WTC11 (cell line): ENCODE data around the gene EXOSC2.

Experiments used
- ATF3 ChIP-seq: sonication (generic); formaldehyde crosslinking; conservative IDR thresholded peaks from 2 replicates; pipeline ENCODE4 v1.8.1; 2022; ENCODE audit warnings: mild to moderate bottlenecking, missing genetic modification reagents
- CBFB ChIP-seq: sonication (generic); formaldehyde crosslinking; IDR thresholded peaks from 2 replicates; pipeline ENCODE4 v1.8.1; 2022; ENCODE audit warnings: mild to moderate bottlenecking, low read depth, missing genetic modification reagents
- CTCF ChIP-seq: fragments of 200-600 bp; IDR thresholded peaks from 2 replicates; pipeline ENCODE4 v1.8.0; 2022; ENCODE audit warnings: antibody characterized with exemption
- ETV6 ChIP-seq: sonication (generic); formaldehyde crosslinking; IDR thresholded peaks from 2 replicates; pipeline ENCODE4 v1.8.1; 2022; ENCODE audit warnings: mild to moderate bottlenecking, missing genetic modification reagents
- FOXK1 ChIP-seq: sonication (generic); formaldehyde crosslinking; IDR thresholded peaks from 2 replicates; pipeline ENCODE4 v1.8.0; 2022; ENCODE audit warnings: mild to moderate bottlenecking, moderate library complexity, missing genetic modification reagents
- JUN ChIP-seq: sonication (generic); formaldehyde crosslinking; IDR thresholded peaks from 2 replicates; pipeline ENCODE4 v1.8.0; 2023; ENCODE audit warnings: mild to moderate bottlenecking, missing genetic modification reagents
- MAX ChIP-seq: sonication (generic); formaldehyde crosslinking; IDR thresholded peaks from 2 replicates; pipeline ENCODE4 v1.8.0; 2022; ENCODE audit warnings: mild to moderate bottlenecking, missing genetic modification reagents
- MYBL2 ChIP-seq: sonication (generic); formaldehyde crosslinking; IDR thresholded peaks from 2 replicates; pipeline ENCODE4 v1.8.1; 2023; ENCODE audit warnings: mild to moderate bottlenecking, moderate library complexity, missing genetic modification reagents
- NR3C1 ChIP-seq: sonication (generic); formaldehyde crosslinking; conservative IDR thresholded peaks from 2 replicates; pipeline ENCODE4 v1.8.1; 2023; ENCODE audit warnings: low read depth, mild to moderate bottlenecking, missing genetic modification reagents
- TCF7 ChIP-seq: sonication (generic); formaldehyde crosslinking; IDR thresholded peaks from 2 replicates; pipeline ENCODE4 v1.8.0; 2022; ENCODE audit warnings: mild to moderate bottlenecking, low read depth, missing genetic modification reagents, moderate library complexity
- ZNF512 ChIP-seq: sonication (generic); formaldehyde crosslinking; IDR thresholded peaks from 2 replicates; pipeline ENCODE4 v1.8.1; 2022; ENCODE audit warnings: missing genetic modification reagents, borderline replicate concordance
- ZNF671 ChIP-seq: fragments of 250-450 bp; sonication (Bioruptor Pico); IDR thresholded peaks from 2 replicates; pipeline ENCODE4 v1.8.0; 2021; ENCODE audit warnings: mild to moderate bottlenecking

- TF ChIP-seq ZNF671 (CRISPR knock-in tag) (no peak), CTCF (no peak), ETV6 (no peak), TCF7 (CRISPR knock-in tag) (no peak), CBFB (CRISPR knock-in tag) (no peak), FOXK1 (no peak), MAX (peak; percentile 32; the same call in 1 of the 2 replicates), ATF3 (no peak), MYBL2 (CRISPR knock-in tag) (no peak), JUN (no peak), ZNF512 (CRISPR knock-in tag) (no peak), NR3C1 (no peak)
Measured at GRCh38 chr9:130664251-130665028, 29.1 kb upstream of the EXOSC2 start, which contains the start of gene PRDM12.
